Measurements from ENCODE around the gene CLK4. TPM values are rescaled to one million over a fixed set of nuclear protein-coding genes. Genes with fewer than 3 reads are reported as not detected.

Gene CLK4
- total RNA-seq, 2 donors from 2014 or later = 22.1 to 67.2 TPM

DNA sequence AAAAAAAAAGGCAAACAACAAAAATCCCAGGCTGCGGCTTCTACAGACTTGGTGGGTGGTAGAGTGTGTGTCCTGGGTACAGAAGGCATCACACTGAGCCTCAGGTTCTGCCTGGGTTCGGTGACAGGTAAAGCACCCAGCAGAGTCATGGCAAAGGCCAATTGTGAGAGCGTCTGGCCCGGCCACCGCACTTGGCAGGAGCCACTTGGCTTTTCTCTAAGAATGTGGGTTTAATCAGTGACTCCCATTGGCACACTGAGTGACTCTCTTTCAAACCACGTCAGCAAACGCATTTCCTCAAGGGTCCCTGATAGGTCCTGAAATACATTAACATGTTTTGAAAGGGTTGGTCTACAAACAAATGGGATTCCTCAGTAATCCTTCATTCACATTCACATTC is 53.6 kb downstream of the CLK4 start:
- no peak for ATAC-seq (ENCODE audit: insufficient number of reproducible peaks, low FRiP score, low read depth)
- TF ChIP-seq, protein P1, sequence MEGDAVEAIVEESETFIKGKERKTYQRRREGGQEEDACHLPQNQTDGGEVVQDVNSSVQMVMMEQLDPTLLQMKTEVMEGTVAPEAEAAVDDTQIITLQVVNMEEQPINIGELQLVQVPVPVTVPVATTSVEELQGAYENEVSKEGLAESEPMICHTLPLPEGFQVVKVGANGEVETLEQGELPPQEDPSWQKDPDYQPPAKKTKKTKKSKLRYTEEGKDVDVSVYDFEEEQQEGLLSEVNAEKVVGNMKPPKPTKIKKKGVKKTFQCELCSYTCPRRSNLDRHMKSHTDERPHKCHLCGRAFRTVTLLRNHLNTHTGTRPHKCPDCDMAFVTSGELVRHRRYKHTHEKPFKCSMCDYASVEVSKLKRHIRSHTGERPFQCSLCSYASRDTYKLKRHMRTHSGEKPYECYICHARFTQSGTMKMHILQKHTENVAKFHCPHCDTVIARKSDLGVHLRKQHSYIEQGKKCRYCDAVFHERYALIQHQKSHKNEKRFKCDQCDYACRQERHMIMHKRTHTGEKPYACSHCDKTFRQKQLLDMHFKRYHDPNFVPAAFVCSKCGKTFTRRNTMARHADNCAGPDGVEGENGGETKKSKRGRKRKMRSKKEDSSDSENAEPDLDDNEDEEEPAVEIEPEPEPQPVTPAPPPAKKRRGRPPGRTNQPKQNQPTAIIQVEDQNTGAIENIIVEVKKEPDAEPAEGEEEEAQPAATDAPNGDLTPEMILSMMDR (IDR thresholded peaks at IDR 0.05) = no peak

DNA sequence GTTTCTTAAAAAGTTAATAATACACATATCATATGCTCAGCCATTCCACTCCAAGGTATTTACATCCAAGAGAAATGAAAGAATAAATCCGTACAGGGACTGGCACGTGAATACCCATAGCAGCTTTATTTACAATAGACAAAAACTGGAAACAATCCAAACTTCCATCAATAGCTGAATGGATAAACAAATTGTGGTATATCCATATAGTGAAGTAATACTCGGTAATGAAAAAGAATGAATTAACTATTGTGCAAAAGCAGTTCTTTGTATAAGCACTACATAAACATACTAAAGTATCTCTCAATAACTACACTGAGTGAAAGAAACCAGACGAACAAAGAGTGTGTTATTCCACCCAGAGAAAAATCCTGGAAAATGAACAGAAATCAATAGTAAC is 54.2 kb downstream of the CLK4 start:
- DNase-seq (ENCODE audit: low spot score) = no peak
- TF ChIP-seq, protein P1 (IDR thresholded peaks at IDR 0.05) = no peak

More for the DNA sequence above, 53.6 kb downstream of the CLK4 start:
- Histone ChIP-seq H3K27ac (no peak overlapping the region), H3K4me3 (no peak overlapping the region), H3K36me3 (no peaks in the 10 kb centered on the region), H3K4me1 (ENCODE audit: control insufficient read depth in 1 of 2, low read depth in 2 of 2) (peaks cover 0 to 5% of the 10 kb centered on the region in 2 donors), H3K27me3 (replicated peaks; ENCODE audit: insufficient read depth) (peaks cover 3% of the 10 kb centered on the region), H3K9me3 (no peaks in the 10 kb centered on the region)
- no peak for DNase-seq (ENCODE audit: low spot score)

DNA sequence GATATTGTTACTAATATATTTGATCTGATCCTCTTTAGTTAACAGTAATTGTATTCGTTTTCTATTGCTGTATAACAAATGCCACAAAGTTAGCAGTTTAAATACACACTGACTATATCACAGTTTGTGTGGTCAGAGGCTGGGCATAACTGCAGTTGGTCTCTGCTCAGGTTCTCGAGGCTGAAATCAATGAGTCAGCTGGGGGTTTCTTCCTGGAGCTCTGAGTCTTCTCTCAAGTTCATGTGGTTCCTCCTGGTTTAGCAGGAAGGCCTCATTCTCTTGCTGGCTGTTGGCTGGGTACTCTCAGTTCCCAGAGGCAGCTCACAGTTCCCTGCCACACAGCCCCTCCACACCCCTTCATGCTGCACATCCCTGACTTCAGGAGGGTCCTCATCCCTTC is 57.4 kb downstream of the CLK4 start:
- ATAC-seq (ENCODE audit: insufficient number of reproducible peaks, low FRiP score, low read depth) = no peak
- Histone ChIP-seq H3K4me3 (no peak overlapping the region), H3K9me3 (no peaks in the 10 kb centered on the region), H3K36me3 (no peaks in the 10 kb centered on the region), H3K4me1 (ENCODE audit: control insufficient read depth in 1 of 2, low read depth in 2 of 2) (no peaks in the 10 kb centered on the region), H3K27me3 (replicated peaks; ENCODE audit: insufficient read depth) (no peaks in the 10 kb centered on the region), H3K27ac (no peak overlapping the region)
- TF ChIP-seq, protein P1 (IDR thresholded peaks at IDR 0.05) = no peak
- no peak for DNase-seq (ENCODE audit: low spot score)

More for the DNA sequence above, 54.2 kb downstream of the CLK4 start:
- Histone ChIP-seq H3K27me3 (replicated peaks; ENCODE audit: insufficient read depth) (peaks cover 3% of the 10 kb centered on the region), H3K36me3 (no peaks in the 10 kb centered on the region), H3K4me3 (no peak overlapping the region), H3K27ac (no peak overlapping the region), H3K4me1 (ENCODE audit: control insufficient read depth in 1 of 2, low read depth in 2 of 2) (peaks cover 0 to 5% of the 10 kb centered on the region in 2 donors), H3K9me3 (no peaks in the 10 kb centered on the region)
- no peak for ATAC-seq (ENCODE audit: insufficient number of reproducible peaks, low FRiP score, low read depth)

DNA sequence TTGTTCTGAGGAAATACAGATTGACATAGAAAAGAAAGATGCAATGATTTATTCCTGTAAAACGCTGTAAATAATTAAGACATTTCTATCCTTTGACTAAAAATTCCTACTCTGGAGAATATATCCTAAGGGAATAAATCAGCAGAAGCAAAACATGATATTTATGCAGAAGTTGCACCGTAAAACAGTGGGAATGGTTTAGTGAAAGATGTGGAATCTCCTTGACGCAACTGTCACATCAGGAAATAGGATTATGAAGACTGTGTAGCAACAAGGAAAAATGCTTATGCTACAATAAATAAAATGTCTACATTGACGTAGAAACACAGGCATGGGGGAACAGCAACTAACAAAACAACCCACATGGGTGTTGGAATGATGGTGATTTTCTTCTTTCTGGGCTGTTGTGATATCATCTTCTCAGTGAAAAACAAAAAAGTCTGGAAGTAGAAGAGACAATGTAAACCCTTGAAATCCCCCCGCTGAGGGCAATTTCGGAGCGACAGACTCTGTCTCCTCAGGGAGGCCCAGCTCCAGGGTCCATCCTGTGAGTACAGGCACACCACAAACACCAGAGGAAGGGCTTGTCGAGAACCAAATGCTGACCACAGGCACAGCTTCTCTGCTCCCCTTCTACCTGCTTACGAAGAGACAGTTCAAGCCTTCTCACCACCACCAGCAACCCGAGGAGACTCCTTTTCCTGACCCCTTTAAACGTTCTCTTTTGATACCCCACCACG is 61.9 kb downstream of the CLK4 start:
- H3K4me3 ChIP-seq = no peak overlapping the region
- TF ChIP-seq, protein P1 (IDR thresholded peaks at IDR 0.05) = no peak
- DNase-seq (ENCODE audit: low spot score) (no peak), ATAC-seq (ENCODE audit: insufficient number of reproducible peaks, low FRiP score, low read depth) (no peak)
- H3K4me1 ChIP-seq (ENCODE audit: control insufficient read depth in 1 of 2, low read depth in 2 of 2) = no peaks in the 10 kb centered on the region
- no peaks in the 10 kb centered on the region for H3K9me3 ChIP-seq
- H3K27me3 ChIP-seq (replicated peaks; ENCODE audit: insufficient read depth) = no peaks in the 10 kb centered on the region
- no peaks in the 10 kb centered on the region for H3K36me3 ChIP-seq
- no peak overlapping the region for H3K27ac ChIP-seq

DNA sequence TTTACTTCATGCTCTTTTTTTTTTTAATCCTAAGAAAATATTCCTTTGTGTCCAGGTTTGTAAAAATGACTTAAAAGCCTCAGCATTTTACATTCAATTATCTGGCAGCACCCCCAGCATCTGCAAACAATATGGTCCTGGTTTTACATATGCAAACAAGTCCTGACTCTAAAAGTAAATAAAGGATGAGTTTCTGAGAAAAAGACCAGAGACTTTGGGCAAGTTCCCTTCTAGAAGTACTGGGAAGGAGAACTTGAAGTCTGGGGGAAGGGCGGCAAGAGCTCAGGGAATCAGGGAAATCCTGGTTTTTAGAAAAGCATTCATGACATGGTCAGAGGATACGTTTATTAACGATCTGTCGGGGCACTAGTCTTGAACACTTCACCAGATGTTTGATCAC is 62.5 kb downstream of the CLK4 start:
- H3K4me1 ChIP-seq (ENCODE audit: control insufficient read depth in 1 of 2, low read depth in 2 of 2) = no peaks in the 10 kb centered on the region
- TF ChIP-seq, protein P1 (IDR thresholded peaks at IDR 0.05) = no peak
- no peaks in the 10 kb centered on the region for H3K9me3 ChIP-seq
- ATAC-seq (ENCODE audit: insufficient number of reproducible peaks, low FRiP score, low read depth) (no peak), DNase-seq (ENCODE audit: low spot score) (no peak)
- no peak overlapping the region for H3K4me3 ChIP-seq
- no peaks in the 10 kb centered on the region for H3K27me3 ChIP-seq (replicated peaks; ENCODE audit: insufficient read depth)
- H3K36me3 ChIP-seq = no peaks in the 10 kb centered on the region
- H3K27ac ChIP-seq = no peak overlapping the region
